ENCODE measurements around the gene INKA1. TPM values are rescaled to one million over a fixed set of nuclear protein-coding genes. Genes with fewer than 3 reads are reported as not detected.

The INKA1 gene

Small RNA genes lying within 50 kb of the gene (small RNA-seq; reads per million reads assigned to genes)
- gene COX6CP14 (ENCODE audit: insufficient read depth), result not detected
